Measurements from ENCODE around the gene ITPK1.
A peak's percentile ranks its signal among the peaks of the same experiment; 100 is the strongest.
"Not testable (repeated sequence)": the region's sequence is repeated elsewhere in the genome, so short reads cannot be mapped to it uniquely, and the experiment has no call there.

Gene ITPK1

GRCh38 chr14:93131257-93131820, 15.6 kb upstream of the ITPK1 start:
- peak; percentile 18 for DNase-seq (ENCODE audit: low read depth)

DNA sequence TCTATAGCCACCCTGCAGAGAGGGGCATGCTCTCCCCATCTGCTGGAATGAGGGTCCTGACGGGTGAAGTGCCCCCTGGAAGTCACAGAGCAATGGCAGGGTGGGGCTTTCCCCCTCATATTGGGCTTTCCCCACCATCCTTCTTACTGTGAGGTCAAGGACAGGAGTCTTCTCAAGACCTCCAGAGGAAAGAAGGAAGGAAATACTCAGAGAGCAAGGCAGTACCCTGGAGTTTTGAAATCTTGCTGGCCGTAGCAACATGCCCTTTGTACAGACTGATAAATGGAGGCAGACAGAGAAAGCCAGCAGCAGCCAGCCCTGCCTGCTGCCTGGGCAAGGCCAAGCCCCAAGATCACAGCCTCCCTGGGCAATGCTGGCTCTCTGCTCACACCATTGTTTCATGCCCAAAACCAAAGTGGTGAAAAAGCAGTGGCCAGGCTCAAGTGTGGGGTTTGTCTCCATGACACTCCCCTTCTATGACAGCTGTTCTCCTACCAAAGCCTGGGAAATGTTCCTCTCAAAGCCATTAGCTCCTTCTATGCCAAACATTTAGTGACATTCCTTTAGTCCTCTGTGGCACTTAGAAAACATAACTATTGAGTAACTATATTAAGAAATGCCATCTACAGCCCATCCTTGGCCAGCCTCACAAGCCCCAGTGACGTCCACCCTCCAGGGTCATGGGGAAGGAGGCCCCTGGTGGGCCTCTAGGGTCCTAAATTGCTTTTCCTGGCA, 13.2 kb upstream of the ITPK1 start:
- DNase-seq (ENCODE audit: low read depth), result peak; percentile 35

DNA sequence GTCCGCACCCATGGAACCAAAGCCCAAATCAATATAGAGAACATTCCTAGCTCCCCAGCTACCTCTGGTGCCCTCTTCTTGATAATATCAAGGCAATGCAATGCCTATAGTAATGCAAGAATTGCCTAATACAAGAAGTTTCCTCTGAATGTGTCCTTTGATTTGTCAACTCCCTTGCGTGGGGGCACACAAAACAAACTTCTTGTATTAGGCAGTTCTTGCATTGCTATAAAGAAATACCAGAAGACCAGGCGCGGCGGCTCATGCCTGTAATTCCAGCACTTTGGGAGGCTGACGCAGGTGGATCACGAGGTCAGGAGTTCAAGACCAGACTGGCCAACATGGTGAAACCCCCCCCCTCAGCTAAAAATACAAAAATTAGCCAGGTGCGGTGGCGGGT, 10.4 kb upstream of the ITPK1 start:
- no peak for DNase-seq (ENCODE audit: low read depth)

DNA sequence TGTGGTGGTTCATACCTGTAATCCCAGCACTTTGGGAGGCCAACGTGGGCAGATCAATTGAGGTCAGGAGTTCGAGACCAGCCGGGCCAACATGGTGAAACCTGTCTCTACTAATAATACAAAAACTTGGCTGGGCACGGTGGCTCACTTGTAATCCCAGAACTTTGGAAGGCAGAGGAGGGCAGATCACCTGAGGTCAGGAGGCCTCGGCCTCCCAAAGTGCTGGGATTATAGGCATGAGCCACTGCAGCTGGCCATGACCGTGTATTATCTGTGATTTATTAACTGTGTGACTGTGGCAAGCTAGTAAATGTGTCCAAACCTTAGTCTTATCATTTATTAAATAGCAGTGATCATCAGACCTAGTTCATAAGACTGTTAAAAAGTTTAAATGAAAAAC, 7.1 kb upstream of the ITPK1 start:
- no peak for DNase-seq (ENCODE audit: low read depth)

GRCh38 chr14:93121030-93121834, 5.5 kb upstream of the ITPK1 start:
- DNase-seq (ENCODE audit: low read depth), result no peak

DNA sequence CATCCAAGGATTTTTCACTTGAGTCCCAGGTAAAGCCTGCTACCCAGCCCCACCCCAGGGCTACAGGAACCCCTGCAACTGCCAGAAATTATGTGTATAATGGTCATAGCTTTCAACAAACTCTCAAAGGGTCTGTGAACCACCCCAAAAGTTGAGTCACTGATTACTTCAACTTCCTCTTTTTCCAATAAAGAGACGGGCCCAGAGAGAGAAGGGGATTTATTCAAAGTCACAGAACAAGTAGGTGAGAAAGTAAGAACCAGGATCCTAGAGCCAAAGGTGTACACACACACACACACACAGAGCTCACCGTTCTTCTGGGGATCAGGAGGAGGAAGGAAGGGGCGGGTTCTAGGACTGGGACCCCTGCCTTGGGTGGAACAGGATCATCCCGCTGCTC, 4.8 kb upstream of the ITPK1 start:
- DNase-seq (ENCODE audit: low read depth), result no peak

GRCh38 chr14:93116676-93117200, 1.0 kb upstream of the ITPK1 start:
- no peak for DNase-seq (ENCODE audit: low read depth)

GRCh38 chr14:93115069-93115820, 480 bp downstream of the ITPK1 start:
- DNase-seq (ENCODE audit: low read depth), result peak; percentile 89

- no peak for DNase-seq (ENCODE audit: low read depth)
These were observed 1.0 kb downstream of the ITPK1 start for GRCh38 chr14:93114713-93115068.

DNA sequence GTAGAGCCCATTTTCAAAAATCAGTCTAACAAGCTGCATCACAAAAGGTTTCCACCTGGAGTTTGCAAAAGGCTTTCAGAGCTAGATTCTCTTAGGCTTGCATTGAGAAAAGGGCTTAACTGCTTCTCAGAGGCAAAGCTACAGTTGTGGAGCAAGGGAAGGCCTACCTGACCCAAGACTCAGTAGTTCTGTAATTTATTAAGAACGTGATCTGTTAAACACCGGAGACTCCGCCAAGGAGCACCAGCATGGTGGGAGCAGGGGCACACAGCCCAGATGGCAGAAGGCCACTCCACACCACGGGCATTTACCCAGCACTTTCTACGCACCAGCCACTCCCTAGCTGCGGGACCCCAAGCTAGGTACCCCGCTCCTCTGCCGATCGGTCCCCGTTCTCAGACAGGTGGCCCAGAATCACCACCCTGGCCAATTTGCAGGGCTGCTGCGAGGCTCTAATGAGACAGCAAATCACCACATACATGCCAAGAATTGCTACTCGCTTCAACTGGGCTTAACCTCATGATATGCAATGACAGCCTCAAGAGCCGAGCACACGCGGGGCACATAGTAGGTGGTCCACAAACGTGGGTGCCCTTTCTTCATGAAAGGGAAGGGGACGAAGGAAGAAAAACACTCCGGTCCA, 1.5 kb downstream of the ITPK1 start:
- no peak for DNase-seq (ENCODE audit: low read depth)

DNA sequence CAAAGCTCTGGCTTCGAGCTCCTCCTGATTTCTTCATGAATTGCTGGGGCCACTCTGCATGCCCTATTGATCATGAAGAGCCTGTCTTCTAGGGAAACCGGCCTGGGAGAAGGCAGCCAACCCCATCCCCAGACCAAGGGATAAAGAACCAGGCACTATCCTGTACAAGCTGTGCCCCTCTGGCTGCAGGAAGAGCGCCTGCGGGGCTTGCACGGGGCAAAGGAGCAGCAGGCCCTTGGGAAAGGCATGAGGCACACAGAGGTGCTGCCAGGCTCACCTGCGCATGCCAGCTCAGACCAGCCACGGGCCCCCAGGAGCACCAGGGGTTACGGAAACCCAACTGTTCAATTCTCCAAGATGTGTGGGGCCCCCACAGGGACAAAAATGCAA, 2.1 kb downstream of the ITPK1 start:
- no peak for DNase-seq (ENCODE audit: low read depth)

- DNase-seq (ENCODE audit: low read depth), result peak; percentile 77
These were observed 2.6 kb downstream of the ITPK1 start for GRCh38 chr14:93112891-93113677.

DNA sequence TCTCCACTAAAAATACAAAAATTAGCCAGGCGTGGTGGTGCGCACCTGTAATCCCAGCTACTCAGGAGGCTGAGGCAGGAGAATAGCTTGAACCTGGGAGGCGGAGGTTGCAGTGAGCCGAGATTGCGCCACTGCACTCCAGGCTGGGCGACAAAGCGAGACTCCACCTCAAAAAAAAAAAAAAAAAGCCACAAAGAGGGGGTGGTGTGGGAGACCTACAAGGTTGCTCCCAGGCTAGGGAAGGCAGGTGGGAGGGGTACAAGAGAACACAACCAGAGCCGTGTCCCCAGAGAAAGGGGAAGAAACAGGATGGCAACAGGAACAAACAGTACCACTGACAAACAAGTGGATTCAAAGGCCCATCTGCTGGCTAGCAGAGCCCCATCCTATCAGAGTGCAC, 4.2 kb downstream of the ITPK1 start:
- DNase-seq (ENCODE audit: low read depth), result not testable (repeated sequence)

GRCh38 chr14:93110856-93111419, 4.8 kb downstream of the ITPK1 start:
- no peak for DNase-seq (ENCODE audit: low read depth)

DNA sequence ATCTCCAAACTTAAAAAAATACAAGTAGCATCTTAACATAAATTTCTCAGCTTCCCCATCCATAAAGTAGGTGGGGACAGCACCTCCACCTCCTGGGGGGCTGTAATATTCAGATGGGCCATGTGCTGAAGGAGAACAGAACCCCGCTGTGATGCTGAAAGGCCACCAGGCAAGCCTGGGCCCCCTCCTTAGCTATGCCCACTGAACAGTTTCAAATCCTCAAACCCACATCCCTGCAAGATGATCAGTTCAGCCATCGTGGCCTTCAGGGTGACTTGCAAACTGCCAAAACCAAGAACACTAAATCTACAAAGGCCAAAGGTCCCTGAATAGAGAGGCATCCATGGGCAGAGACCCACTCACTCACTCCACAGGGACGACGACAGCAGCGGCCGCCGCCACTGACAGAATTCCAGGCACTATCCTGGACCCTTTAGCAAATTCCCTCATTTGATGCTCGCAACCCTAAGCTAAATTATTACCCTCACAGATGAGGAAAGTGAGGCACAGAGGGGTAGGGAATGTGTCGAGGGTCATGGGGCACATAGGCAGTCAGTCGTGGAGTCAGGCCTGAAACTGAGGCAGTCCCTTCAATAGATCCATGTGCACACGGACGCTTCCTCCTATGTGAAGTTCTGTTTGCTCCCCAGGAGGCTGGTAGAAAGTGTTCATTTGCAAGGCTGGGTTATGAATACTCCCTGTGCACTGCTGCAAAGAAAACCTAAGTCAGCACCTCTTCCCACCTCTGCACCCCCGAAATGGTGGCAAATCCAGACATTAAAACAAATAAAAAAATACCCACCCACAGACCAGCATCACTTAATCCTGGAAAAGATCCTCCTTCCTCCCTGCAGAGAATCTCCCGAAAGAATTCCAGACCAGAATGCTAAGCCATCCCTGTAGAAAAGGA, 5.9 kb downstream of the ITPK1 start:
- DNase-seq (ENCODE audit: low read depth), result no peak

GRCh38 chr14:93108105-93108504, 7.6 kb downstream of the ITPK1 start:
- DNase-seq (ENCODE audit: low read depth), result no peak

DNA sequence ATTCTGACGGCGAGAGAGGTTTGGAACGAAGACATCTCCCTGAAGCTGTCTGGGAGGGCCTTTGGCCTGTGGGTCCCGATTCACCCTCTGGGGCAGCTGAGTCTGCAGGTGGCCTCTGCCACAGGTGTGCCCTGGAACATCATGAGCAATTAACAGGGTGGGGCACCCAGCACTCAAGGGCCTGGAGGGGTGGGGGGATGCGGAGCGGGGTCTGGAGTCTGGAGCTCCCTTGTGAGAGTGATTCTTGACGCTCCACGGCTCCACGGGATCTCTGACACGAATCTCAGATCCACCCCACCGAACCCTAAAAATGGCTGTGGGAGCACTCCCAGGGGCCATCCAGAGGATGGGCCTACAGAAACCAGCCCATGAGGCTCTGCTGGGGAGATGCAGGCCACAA, 8.3 kb downstream of the ITPK1 start:
- DNase-seq (ENCODE audit: low read depth), result no peak

- no peak for DNase-seq (ENCODE audit: low read depth)
These were observed 9.1 kb downstream of the ITPK1 start for GRCh38 chr14:93106541-93107156.

DNA sequence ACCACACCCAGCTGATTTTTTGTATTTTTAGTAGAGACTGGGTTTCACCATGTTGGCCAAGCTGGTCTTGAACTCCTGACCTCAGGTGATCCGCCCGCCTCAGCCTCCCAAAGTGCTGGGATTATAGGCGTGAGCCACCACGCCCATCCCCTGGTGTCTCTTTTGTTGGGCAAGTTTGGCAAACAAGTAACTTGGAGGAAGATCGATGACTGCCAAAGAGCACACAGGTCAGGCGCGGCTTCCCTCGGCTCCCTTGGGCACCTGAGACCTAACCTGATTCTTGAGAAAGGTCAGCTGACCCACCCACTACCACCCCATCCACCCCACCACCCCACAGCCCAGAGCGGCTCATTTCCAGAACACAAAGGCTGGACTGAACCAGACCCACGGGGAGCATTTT, 9.9 kb downstream of the ITPK1 start:
- not testable (repeated sequence) for DNase-seq (ENCODE audit: low read depth)

Measured in EH (cell line).